ENCODE data around the gene CTAGE15. TPM values are rescaled to one million over a fixed set of nuclear protein-coding genes. Genes with fewer than 3 reads are reported as not detected.
A peak's percentile ranks its signal among the peaks of the same experiment; 100 is the strongest.
"Not testable (repeated sequence)": the region's sequence is repeated elsewhere in the genome, so short reads cannot be mapped to it uniquely, and the experiment has no call there.

The CTAGE15 gene
- total RNA-seq, 1 donor from 2014 or later = 0.19 TPM

GRCh38 chr7:143555968-143556367 is 15.6 kb upstream of the CTAGE15 start:
- H4K20me1 ChIP-seq (ENCODE audit: low read depth); H2AFZ ChIP-seq (replicated peaks); H3K4me3 ChIP-seq; H3K27me3 Mint-ChIP-seq (ENCODE audit: insufficient read depth, low read depth); H3K27me3 ChIP-seq; H3K79me2 ChIP-seq (ENCODE audit: low read depth); H3K27ac ChIP-seq; H3F3A ChIP-seq (ENCODE audit: low read depth); H3K4me2 ChIP-seq; H3K9me3 ChIP-seq (ENCODE audit: low read depth); H3K4me1 ChIP-seq; H3K9ac ChIP-seq; H3K27ac Mint-ChIP-seq; H3K36me3 Mint-ChIP-seq; DNase-seq (ENCODE audit: low spot score); H3K4me1 Mint-ChIP-seq; H3K9me3 Mint-ChIP-seq; H3K36me3 ChIP-seq; H3K4me3 Mint-ChIP-seq: not testable (repeated sequence)

DNA sequence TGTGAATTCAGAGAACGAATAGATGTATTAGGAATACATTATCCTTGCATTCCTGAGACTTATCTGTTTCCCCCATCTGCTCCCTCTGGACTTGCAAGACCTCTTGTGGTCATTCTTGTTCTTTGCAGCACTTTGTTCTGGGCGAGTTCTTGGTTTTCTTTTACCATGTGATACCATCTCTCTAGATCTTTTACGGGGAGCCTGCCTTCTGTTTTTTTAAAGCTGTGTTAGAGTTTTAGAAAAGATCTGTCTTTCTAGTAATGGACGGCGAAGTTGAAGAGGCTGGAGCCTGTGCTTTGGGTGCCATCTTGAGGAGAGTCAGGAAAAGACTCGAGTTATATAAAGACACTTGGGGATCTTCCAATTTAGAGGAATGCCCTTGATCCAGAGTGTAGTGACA is 8.3 kb upstream of the CTAGE15 start:
- DNase-seq (ENCODE audit: low spot score); H3K4me3 ChIP-seq; H3K4me3 Mint-ChIP-seq; H3K27ac ChIP-seq; H3K27ac Mint-ChIP-seq; H3K4me2 ChIP-seq; H3K27me3 ChIP-seq; H3K9me3 Mint-ChIP-seq; H3F3A ChIP-seq (ENCODE audit: low read depth); H2AFZ ChIP-seq (replicated peaks); H4K20me1 ChIP-seq (ENCODE audit: low read depth); H3K36me3 ChIP-seq; H3K4me1 ChIP-seq; H3K4me1 Mint-ChIP-seq; H3K9ac ChIP-seq; H3K79me2 ChIP-seq (ENCODE audit: low read depth); H3K9me3 ChIP-seq (ENCODE audit: low read depth); H3K36me3 Mint-ChIP-seq; H3K27me3 Mint-ChIP-seq (ENCODE audit: insufficient read depth, low read depth): not testable (repeated sequence)
- TF ChIP-seq, protein P1, sequence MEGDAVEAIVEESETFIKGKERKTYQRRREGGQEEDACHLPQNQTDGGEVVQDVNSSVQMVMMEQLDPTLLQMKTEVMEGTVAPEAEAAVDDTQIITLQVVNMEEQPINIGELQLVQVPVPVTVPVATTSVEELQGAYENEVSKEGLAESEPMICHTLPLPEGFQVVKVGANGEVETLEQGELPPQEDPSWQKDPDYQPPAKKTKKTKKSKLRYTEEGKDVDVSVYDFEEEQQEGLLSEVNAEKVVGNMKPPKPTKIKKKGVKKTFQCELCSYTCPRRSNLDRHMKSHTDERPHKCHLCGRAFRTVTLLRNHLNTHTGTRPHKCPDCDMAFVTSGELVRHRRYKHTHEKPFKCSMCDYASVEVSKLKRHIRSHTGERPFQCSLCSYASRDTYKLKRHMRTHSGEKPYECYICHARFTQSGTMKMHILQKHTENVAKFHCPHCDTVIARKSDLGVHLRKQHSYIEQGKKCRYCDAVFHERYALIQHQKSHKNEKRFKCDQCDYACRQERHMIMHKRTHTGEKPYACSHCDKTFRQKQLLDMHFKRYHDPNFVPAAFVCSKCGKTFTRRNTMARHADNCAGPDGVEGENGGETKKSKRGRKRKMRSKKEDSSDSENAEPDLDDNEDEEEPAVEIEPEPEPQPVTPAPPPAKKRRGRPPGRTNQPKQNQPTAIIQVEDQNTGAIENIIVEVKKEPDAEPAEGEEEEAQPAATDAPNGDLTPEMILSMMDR (IDR thresholded peaks at IDR 0.05) = peak; percentile 31

DNA sequence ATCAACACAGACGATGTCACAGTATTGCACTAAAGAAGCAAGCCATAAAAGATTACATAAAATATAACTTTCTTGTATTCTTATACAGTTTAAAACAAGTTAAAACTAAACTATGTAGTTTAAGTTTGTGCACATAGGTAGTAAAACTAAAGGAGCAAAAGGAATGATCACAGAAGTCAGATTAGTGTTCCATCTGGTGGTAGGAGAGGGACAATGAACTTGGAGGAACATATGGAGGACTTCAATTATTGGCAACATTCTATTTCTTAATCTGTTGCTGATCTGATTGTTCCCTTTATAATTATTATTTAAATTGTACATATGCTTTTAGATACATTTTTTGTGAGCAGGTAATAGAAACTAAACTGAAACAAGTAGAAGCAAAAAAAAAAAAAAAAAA is 5.6 kb upstream of the CTAGE15 start:
- not testable (repeated sequence) for H3K79me2 ChIP-seq (ENCODE audit: low read depth); H3K4me2 ChIP-seq; H3K4me1 Mint-ChIP-seq; H3K9me3 ChIP-seq (ENCODE audit: low read depth); H3K27ac Mint-ChIP-seq; H3K4me3 Mint-ChIP-seq; H3K36me3 Mint-ChIP-seq; H2AFZ ChIP-seq (replicated peaks); H3K27me3 Mint-ChIP-seq (ENCODE audit: insufficient read depth, low read depth); H3K27me3 ChIP-seq; H4K20me1 ChIP-seq (ENCODE audit: low read depth); DNase-seq (ENCODE audit: low spot score); H3K9ac ChIP-seq; H3F3A ChIP-seq (ENCODE audit: low read depth); H3K36me3 ChIP-seq; H3K4me1 ChIP-seq; H3K27ac ChIP-seq; H3K4me3 ChIP-seq; H3K9me3 Mint-ChIP-seq

DNA sequence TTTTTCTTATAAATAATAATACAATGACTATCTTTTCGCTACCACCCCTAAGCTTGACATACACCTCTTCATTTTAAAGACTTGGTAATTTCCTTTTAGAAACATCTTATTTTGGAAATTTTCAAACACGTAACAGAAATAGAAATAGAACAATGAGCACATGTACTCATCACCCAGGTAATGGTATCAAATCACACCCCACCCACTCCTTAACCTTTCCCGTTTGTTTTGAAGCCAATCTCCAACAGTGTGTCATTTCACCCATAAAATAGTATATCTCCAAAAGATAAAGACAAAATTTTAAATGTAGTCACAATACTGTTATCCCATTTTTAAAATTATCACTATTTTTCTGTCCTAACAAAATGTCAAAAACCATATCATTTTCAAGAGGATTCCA is 16.6 kb downstream of the CTAGE15 start:
- H3K9me3 Mint-ChIP-seq; H2AFZ ChIP-seq (replicated peaks); H3K27ac ChIP-seq; H3K4me3 ChIP-seq; H4K20me1 ChIP-seq (ENCODE audit: low read depth); H3K27me3 Mint-ChIP-seq (ENCODE audit: insufficient read depth, low read depth); H3K27me3 ChIP-seq; DNase-seq (ENCODE audit: low spot score); H3K9ac ChIP-seq; H3K36me3 ChIP-seq; H3K4me3 Mint-ChIP-seq; H3K4me2 ChIP-seq; H3K79me2 ChIP-seq (ENCODE audit: low read depth); H3K36me3 Mint-ChIP-seq; H3K27ac Mint-ChIP-seq; H3K4me1 Mint-ChIP-seq; H3F3A ChIP-seq (ENCODE audit: low read depth); H3K9me3 ChIP-seq (ENCODE audit: low read depth); H3K4me1 ChIP-seq: not testable (repeated sequence)

GRCh38 chr7:143589897-143590296 is 18.3 kb downstream of the CTAGE15 start:
- H3K4me1 ChIP-seq; H3K9ac ChIP-seq; H3K4me1 Mint-ChIP-seq; H3K27ac Mint-ChIP-seq; H3K9me3 ChIP-seq (ENCODE audit: low read depth); H3K36me3 ChIP-seq; H4K20me1 ChIP-seq (ENCODE audit: low read depth); H3F3A ChIP-seq (ENCODE audit: low read depth); H3K27ac ChIP-seq; H3K4me3 Mint-ChIP-seq; H3K9me3 Mint-ChIP-seq; H2AFZ ChIP-seq (replicated peaks); H3K4me3 ChIP-seq; H3K4me2 ChIP-seq; H3K27me3 ChIP-seq; H3K27me3 Mint-ChIP-seq (ENCODE audit: insufficient read depth, low read depth); DNase-seq (ENCODE audit: low spot score); H3K79me2 ChIP-seq (ENCODE audit: low read depth); H3K36me3 Mint-ChIP-seq: not testable (repeated sequence)

GRCh38 chr7:143598086-143598485 is 26.5 kb downstream of the CTAGE15 start:
- not testable (repeated sequence) for H3K9ac ChIP-seq; H3K4me1 ChIP-seq; H3K9me3 ChIP-seq (ENCODE audit: low read depth); H3K4me2 ChIP-seq; H3K27ac Mint-ChIP-seq; H3F3A ChIP-seq (ENCODE audit: low read depth); H4K20me1 ChIP-seq (ENCODE audit: low read depth); DNase-seq (ENCODE audit: low spot score); H3K4me3 ChIP-seq; H3K9me3 Mint-ChIP-seq; H3K4me3 Mint-ChIP-seq; H3K27me3 Mint-ChIP-seq (ENCODE audit: insufficient read depth, low read depth); H3K27me3 ChIP-seq; H2AFZ ChIP-seq (replicated peaks); H3K36me3 ChIP-seq; H3K27ac ChIP-seq; H3K36me3 Mint-ChIP-seq; H3K79me2 ChIP-seq (ENCODE audit: low read depth); H3K4me1 Mint-ChIP-seq

GRCh38 chr7:143603549-143603948 is 31.9 kb downstream of the CTAGE15 start:
- H3K4me3 ChIP-seq; DNase-seq (ENCODE audit: low spot score); H3F3A ChIP-seq (ENCODE audit: low read depth); H4K20me1 ChIP-seq (ENCODE audit: low read depth); H3K4me3 Mint-ChIP-seq; H3K36me3 Mint-ChIP-seq; H3K9ac ChIP-seq; H3K36me3 ChIP-seq; H3K27me3 ChIP-seq; H2AFZ ChIP-seq (replicated peaks); H3K4me1 Mint-ChIP-seq; H3K4me1 ChIP-seq; H3K9me3 ChIP-seq (ENCODE audit: low read depth); H3K79me2 ChIP-seq (ENCODE audit: low read depth); H3K27ac ChIP-seq; H3K4me2 ChIP-seq; H3K9me3 Mint-ChIP-seq; H3K27ac Mint-ChIP-seq; H3K27me3 Mint-ChIP-seq (ENCODE audit: insufficient read depth, low read depth): not testable (repeated sequence)

GRCh38 chr7:143606088-143606487 is 34.5 kb downstream of the CTAGE15 start:
- H3K36me3 ChIP-seq; H3K27ac Mint-ChIP-seq; H2AFZ ChIP-seq (replicated peaks); H3K4me1 Mint-ChIP-seq; H3K79me2 ChIP-seq (ENCODE audit: low read depth); H3K4me1 ChIP-seq; H3K36me3 Mint-ChIP-seq; H3K9ac ChIP-seq; H3K27me3 ChIP-seq; H3K4me2 ChIP-seq; H3F3A ChIP-seq (ENCODE audit: low read depth); H3K9me3 ChIP-seq (ENCODE audit: low read depth); H3K27me3 Mint-ChIP-seq (ENCODE audit: insufficient read depth, low read depth); H3K27ac ChIP-seq; H3K4me3 Mint-ChIP-seq; H3K9me3 Mint-ChIP-seq; H3K4me3 ChIP-seq; H4K20me1 ChIP-seq (ENCODE audit: low read depth); DNase-seq (ENCODE audit: low spot score): not testable (repeated sequence)

Measured in neural progenitor cell (in vitro differentiated cells).